ENCODE results near the gene LGALS1.

The LGALS1 gene

DNA sequence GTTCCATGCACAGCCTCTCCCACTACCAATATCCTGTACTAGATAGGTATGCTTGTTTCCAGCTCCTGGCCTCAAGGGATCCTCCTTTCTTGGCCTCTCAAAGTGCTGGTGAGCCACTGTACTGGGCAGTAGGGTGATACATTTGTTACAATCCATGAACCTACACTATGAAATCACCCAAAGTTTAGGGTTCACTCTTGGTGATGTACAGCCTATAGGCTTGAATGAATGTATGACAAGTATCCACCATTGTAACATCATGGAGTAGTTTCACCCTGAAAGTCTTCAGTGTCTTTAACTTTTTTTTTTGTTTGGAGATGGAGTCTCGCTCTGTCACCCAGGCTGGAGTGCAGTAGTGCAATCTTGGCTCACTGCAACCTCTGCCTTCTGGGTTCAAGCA lies 53.2 kb downstream of the LGALS1 start:
- no peak for DNase-seq
